ENCODE measurements around the gene CACNA2D3. TPM values are rescaled to one million over a fixed set of nuclear protein-coding genes. Genes with fewer than 3 reads are reported as not detected.
A peak's percentile ranks its signal among the peaks of the same experiment; 100 is the strongest.

CACNA2D3 gene
- total RNA-seq, 1 donor from 2014 or later, result 1.3 TPM

DNA sequence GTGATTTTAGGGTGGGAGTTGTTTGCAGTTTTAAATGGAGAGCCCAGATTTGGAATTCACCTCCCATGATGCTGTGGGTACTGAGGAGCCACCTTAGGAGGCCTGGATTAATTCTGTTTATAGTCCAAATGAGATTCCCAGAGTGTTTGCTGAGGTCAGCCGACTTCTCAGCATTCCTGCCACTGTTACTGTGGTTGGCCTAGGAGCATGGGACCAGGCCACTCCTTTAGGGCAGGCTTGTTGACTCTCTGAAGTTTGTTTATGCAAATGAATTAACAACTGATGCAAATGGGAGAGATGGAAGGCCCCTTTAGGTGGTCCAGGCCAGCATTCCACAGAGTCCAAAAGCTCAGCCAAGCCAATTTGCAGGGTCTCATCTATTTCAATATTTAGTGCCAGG, 46.1 kb downstream of the CACNA2D3 start:
- no peak for DNase-seq (ENCODE audit: low read depth)
- no peak overlapping the region for H3K4me3 ChIP-seq (ENCODE audit: low read depth, low read length)
- TF ChIP-seq CTCF (conservative IDR thresholded peaks at IDR 0.05; ENCODE audit: low read depth, low read length), result no peak

DNA sequence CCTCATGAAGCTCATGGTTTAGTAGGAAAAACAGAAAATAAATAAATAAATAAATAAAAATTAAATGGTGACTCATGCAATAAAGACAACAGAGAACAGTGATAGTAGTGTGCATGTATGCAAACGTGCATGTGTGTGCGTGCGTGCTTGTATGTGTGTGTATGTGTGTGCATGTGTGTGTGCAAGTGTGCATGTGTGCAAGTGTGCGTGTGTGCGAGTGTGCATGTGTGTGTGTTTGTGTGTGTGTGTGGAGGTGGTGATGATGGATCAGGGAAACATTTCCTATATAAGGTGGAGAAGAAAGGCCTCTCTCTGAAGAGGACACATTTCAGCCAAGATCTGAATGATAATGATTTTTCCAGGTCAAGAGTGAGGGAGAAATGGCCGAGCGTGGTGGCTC, 47.2 kb downstream of the CACNA2D3 start:
- H3K4me3 ChIP-seq (ENCODE audit: low read depth, low read length), result no peak overlapping the region
- TF ChIP-seq CTCF (conservative IDR thresholded peaks at IDR 0.05; ENCODE audit: low read depth, low read length), result no peak
- DNase-seq (ENCODE audit: low read depth), result no peak

DNA sequence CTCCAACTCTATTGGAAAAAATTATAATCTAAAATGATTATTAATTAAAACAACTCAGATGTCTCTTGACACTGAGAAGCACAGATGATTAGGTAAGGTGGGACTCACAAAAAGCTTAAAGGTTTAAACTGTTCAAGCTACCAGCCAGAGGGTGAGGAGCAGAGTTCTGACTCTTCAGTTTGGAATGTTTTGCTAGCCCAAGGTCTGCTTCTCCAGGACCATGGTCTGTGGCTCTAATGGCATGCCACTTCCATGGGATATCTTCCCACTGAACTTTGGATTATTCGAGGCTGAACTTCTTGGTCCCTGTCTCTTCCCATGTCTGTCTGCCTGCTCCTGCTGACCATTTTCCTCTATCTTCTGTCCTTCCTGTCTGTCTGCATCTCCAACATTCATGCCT, 49.2 kb downstream of the CACNA2D3 start:
- DNase-seq (ENCODE audit: low read depth), result peak; percentile 22
- TF ChIP-seq CTCF (conservative IDR thresholded peaks at IDR 0.05; ENCODE audit: low read depth, low read length), result no peak

DNA sequence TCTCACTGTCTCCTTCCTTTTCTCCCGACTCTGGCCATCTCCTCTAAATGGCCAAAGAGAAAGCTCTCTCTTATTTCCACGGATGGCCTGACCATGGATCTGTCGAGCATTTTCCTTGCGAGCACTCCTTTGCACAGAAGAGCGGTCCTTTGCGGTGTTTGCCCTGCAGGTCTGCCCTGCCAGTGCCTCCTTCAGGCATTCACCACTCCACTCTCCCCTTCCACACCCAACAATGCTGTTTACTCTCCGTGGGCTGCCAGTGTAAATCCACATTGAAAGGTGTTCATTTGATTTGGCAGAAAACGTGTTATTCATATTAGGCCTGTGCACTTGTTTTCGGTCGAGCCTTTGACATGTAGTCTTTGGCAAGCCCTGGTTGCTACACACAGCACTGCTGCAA, 49.6 kb downstream of the CACNA2D3 start:
- no peak for DNase-seq (ENCODE audit: low read depth)
- H3K4me3 ChIP-seq (ENCODE audit: low read depth, low read length), result no peak overlapping the region
- TF ChIP-seq CTCF (conservative IDR thresholded peaks at IDR 0.05; ENCODE audit: low read depth, low read length), result no peak

More for the DNA sequence above, 49.2 kb downstream of the CACNA2D3 start:
- H3K4me3 ChIP-seq (ENCODE audit: low read depth, low read length), result no peak overlapping the region

- DNase-seq (ENCODE audit: low read depth), result no peak
- TF ChIP-seq CTCF (conservative IDR thresholded peaks at IDR 0.05; ENCODE audit: low read depth, low read length), result no peak
- H3K4me3 ChIP-seq (ENCODE audit: low read depth, low read length), result no peak overlapping the region
Measured at GRCh38 chr3:54173371-54173770, 51.0 kb downstream of the CACNA2D3 start.

DNA sequence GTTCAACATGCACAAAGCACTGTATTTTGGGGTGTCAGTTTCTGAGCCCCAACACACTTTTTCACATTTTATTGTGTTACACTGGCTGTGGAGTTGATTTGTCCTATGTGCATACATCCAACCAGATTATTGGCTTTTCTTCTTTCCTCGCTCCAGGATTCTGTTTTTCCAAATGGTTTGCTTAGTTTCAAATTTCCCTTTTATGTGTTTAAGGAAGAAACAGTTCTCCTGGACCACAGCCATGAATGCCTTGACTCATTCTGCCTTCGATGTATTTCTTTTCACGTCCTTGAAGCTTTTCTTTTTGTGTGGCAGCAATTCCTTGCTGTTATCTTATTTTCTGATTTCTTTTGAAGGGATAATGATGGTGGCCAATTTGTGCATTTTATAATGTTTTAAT, 53.8 kb downstream of the CACNA2D3 start:
- TF ChIP-seq CTCF (conservative IDR thresholded peaks at IDR 0.05; ENCODE audit: low read depth, low read length), result no peak
- H3K4me3 ChIP-seq (ENCODE audit: low read depth, low read length), result no peak overlapping the region
- DNase-seq (ENCODE audit: low read depth), result no peak

- H3K4me3 ChIP-seq (ENCODE audit: low read depth, low read length), result no peak overlapping the region
- no peak for TF ChIP-seq CTCF (conservative IDR thresholded peaks at IDR 0.05; ENCODE audit: low read depth, low read length)
Measured at GRCh38 chr3:54177816-54178215, 55.5 kb downstream of the CACNA2D3 start.

More at GRCh38 chr3:54177816-54178215, 55.5 kb downstream of the CACNA2D3 start:
- DNase-seq (ENCODE audit: low read depth), result no peak

Measured in epithelial cell of proximal tubule (primary cell).